ENCODE data around the gene KLHL12. TPM values are rescaled to one million over a fixed set of nuclear protein-coding genes. Genes with fewer than 3 reads are reported as not detected.
A peak's percentile ranks its signal among the peaks of the same experiment; 100 is the strongest.

KLHL12 gene
- total RNA-seq, 1 donor from 2014 or later = 51.1 TPM

DNA sequence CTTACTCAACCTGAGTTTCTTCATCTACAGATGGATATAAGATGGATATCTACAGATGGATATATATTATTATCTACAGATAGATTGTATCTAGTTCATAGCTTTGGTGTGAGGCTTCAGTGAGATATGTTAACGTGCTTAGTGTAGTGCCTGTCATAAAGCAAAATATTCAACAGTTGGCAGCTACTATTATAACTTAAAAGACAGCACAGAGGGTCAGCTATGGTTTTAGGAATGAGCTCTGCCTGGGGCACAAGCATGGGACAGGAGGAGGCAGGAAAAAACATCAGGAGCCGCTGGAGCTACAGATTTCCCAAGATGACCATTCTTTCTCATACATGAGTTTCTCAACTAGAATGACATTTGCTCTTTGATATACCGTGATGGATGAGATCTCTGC is 41.3 kb upstream of the KLHL12 start:
- TF ChIP-seq, protein P1, sequence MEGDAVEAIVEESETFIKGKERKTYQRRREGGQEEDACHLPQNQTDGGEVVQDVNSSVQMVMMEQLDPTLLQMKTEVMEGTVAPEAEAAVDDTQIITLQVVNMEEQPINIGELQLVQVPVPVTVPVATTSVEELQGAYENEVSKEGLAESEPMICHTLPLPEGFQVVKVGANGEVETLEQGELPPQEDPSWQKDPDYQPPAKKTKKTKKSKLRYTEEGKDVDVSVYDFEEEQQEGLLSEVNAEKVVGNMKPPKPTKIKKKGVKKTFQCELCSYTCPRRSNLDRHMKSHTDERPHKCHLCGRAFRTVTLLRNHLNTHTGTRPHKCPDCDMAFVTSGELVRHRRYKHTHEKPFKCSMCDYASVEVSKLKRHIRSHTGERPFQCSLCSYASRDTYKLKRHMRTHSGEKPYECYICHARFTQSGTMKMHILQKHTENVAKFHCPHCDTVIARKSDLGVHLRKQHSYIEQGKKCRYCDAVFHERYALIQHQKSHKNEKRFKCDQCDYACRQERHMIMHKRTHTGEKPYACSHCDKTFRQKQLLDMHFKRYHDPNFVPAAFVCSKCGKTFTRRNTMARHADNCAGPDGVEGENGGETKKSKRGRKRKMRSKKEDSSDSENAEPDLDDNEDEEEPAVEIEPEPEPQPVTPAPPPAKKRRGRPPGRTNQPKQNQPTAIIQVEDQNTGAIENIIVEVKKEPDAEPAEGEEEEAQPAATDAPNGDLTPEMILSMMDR (IDR thresholded peaks at IDR 0.05; ENCODE audit: insufficient read depth, low read length, severe bottlenecking) = no peak
- no peak overlapping the region for H3K4me3 ChIP-seq (ENCODE audit: low read depth, low read length)
- DNase-seq (ENCODE audit: low read depth) (no peak), FAIRE-seq (no peak)
- H3K36me3 ChIP-seq (ENCODE audit: control insufficient read depth, insufficient read depth, low read length) = peaks cover 10% of the 10 kb centered on the region
- H3K27me3 ChIP-seq (ENCODE audit: control insufficient read depth, insufficient read depth, low read length) = no peaks in the 10 kb centered on the region

DNA sequence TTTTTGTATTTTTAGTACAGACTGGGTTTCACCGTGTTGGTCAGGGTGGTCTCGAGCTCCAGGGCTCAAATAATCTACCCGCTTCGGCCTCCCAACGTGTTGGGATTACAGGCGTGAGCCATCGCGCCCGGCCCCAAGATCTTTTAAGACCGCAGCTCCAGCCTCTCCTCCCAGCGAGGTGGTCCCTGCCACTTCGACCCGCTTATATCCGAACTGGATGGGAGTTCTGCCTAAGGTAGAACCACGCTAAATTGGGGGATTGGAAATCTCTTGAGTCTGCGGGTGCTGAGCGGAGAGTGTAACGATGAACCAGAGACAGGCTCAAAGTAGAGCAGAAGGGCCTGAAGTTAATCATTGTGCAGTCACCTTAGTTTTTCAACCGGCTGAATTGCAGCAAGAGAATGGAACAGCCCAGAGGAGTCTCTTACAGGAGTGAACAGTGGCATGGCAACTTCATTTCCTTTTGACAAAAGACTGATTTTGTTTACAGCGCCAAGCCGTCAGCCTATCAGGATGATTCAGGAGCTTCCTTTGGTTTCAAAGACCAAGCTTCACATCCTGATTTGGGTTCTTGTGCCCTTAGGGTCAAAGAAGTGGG is 40.7 kb upstream of the KLHL12 start:
- TF ChIP-seq, protein P1 (IDR thresholded peaks at IDR 0.05; ENCODE audit: insufficient read depth, low read length, severe bottlenecking) = no peak
- Histone ChIP-seq H3K36me3 (ENCODE audit: control insufficient read depth, insufficient read depth, low read length) (peaks cover 15% of the 10 kb centered on the region), H3K27me3 (ENCODE audit: control insufficient read depth, insufficient read depth, low read length) (no peaks in the 10 kb centered on the region), H3K4me3 (ENCODE audit: low read depth, low read length) (peak overlapping the region; percentile 90)
- FAIRE-seq = no peak
- DNase-seq (ENCODE audit: low read depth) = peak; percentile 43

DNA sequence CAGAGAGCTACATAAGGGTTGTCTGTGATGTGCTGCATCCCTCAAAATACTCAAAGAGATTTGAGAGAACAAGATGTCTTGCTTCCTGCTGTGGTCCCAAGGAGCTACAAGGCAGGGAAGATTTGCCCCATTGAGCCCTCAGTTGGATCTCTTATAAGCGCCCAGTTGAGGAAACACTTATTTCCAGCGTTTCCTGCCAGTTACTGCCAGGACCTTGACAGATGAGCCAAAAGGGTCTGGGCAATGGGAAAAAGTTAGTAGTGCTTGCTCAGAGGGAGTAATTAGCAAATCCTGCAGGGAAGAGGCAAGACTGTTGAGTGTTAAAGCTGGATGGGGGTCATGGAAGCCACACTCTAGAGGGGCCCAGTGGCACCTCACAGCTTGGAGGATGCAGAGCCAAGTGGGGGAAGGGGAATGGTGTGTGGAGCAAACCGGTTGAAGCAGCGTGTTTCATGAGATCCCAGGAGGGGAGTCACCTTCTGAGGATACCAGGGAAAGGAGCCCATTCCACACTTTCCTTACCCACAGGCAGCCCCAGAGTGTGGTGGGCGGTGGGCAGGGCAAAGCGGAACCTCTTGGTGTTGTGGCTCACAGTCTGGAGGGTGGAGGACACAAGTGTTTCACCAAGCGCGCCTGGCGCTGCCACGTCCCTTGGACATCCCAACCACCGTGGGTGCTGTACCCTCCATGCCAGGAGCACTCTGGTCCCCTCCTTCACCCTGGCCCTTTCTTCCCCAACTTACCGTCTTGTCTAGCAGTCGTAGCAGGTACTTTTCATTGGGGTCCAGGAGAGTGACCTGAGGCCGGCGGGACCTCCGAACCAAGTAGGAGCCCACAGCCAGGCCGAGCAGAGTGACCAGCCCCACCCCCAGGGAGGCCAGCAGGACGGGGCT is 39.2 kb upstream of the KLHL12 start:
- Histone ChIP-seq H3K36me3 (ENCODE audit: control insufficient read depth, insufficient read depth, low read length) (peaks cover 29% of the 10 kb centered on the region), H3K4me3 (ENCODE audit: low read depth, low read length) (peak overlapping the region; percentile 90), H3K27me3 (ENCODE audit: control insufficient read depth, insufficient read depth, low read length) (no peaks in the 10 kb centered on the region)
- DNase-seq (ENCODE audit: low read depth) (no peak), FAIRE-seq (no peak)
- TF ChIP-seq, protein P1 (IDR thresholded peaks at IDR 0.05; ENCODE audit: insufficient read depth, low read length, severe bottlenecking) = no peak

DNA sequence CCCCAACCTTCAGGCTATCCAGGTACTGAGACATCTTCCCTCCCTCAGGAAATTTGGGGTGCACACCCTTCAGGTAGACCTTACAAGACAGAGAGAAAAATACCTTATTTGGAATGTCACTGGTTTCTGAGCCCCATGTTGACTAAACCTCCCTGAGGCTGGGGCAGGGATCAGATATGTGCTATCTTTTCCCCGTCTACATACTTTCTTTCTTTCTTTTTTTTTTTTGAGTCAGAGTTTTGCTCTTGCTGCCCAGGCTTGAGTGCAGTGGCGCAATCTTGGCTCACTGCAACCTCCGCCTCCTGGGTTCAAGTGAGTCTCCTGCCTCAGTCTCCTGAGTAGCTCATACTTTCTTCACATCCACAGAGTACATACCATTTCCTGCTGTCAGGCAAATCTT is 38.4 kb upstream of the KLHL12 start:
- Histone ChIP-seq H3K4me3 (ENCODE audit: low read depth, low read length) (no peak overlapping the region), H3K36me3 (ENCODE audit: control insufficient read depth, insufficient read depth, low read length) (peaks cover 31% of the 10 kb centered on the region), H3K27me3 (ENCODE audit: control insufficient read depth, insufficient read depth, low read length) (no peaks in the 10 kb centered on the region)
- TF ChIP-seq, protein P1 (IDR thresholded peaks at IDR 0.05; ENCODE audit: insufficient read depth, low read length, severe bottlenecking) = no peak
- FAIRE-seq (no peak), DNase-seq (ENCODE audit: low read depth) (peak; percentile 94)

DNA sequence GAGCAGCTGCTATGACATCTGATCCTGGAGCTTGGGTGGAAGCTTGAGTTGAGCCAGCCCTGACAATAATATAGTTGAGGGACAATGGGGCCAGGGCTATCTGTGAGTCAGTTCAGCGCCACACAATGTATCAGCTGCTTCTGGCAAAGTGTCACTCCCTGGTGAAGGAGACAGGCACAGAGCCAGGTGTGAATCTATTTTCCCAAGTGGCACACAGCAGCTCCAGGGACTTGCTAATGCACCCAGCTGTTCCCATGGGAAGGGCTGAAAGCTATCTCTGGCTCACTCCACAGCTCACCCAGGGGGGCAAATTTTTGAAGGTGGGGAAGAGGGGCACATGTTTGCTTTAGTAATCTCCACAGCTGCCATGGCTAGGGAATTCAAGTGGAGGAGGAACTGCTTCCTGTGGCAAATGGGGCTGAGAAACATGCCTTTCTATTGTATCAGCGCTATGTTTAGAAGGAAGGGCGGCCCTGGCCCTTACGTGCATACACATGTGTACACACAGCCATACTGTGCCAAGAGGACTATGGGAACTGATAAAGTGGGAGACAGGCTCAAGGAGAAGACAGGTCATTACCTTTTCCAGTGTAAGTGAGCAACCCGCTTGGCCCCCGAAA is 37.9 kb upstream of the KLHL12 start:
- Histone ChIP-seq H3K36me3 (ENCODE audit: control insufficient read depth, insufficient read depth, low read length) (peaks cover 31% of the 10 kb centered on the region), H3K27me3 (ENCODE audit: control insufficient read depth, insufficient read depth, low read length) (no peaks in the 10 kb centered on the region), H3K4me3 (ENCODE audit: low read depth, low read length) (no peak overlapping the region)
- DNase-seq (ENCODE audit: low read depth) (peak; percentile 94), FAIRE-seq (peak; percentile 43)
- TF ChIP-seq, protein P1 (IDR thresholded peaks at IDR 0.05; ENCODE audit: insufficient read depth, low read length, severe bottlenecking) = no peak

Data from bronchial epithelial cell (primary cell).